ENCODE data around the gene D2HGDH.

GRCh38 chr2:241720099-241720498 is 14.3 kb upstream of the D2HGDH start:
- TF ChIP-seq REST (IDR thresholded peaks at IDR 0.05; ENCODE audit: insufficient read depth in 1 of 2, low read depth in 2 of 2, low read length in 2 of 2) (no peak), TAF1 (IDR thresholded peaks at IDR 0.05; ENCODE audit: borderline replicate concordance, insufficient read depth, low read length) (no peak), POLR2AphosphoS5 (IDR thresholded peaks at IDR 0.05; ENCODE audit: low read depth, low read length) (no peak), SIN3A (IDR thresholded peaks at IDR 0.05; ENCODE audit: borderline replicate concordance, insufficient read depth, low read length) (no peak)

Measured in PFSK-1 (cell line).